Transverse colon (tissue), 4 donors: Measurements from ENCODE around the gene OMP. TPM values are rescaled to one million over a fixed set of nuclear protein-coding genes. Genes with fewer than 3 reads are reported as not detected.
A peak's percentile ranks its signal among the peaks of the same experiment; 100 is the strongest.
"Not testable (repeated sequence)": the region's sequence is repeated elsewhere in the genome, so short reads cannot be mapped to it uniquely, and the experiment has no call there.

Source experiments
- DNase-seq: peaks from one replicate; pipeline ENCODE4 v3.0.0-alpha.2; 2019
- H3K27ac ChIP-seq, 4 donors: fragments of 200-600 bp; sonication (generic); 2 replicates each; pipeline ENCODE4 v1.5.1; 2016 to 2018; ENCODE audit warnings: inconsistent platforms in 4 of 4
- H3K27me3 ChIP-seq: fragments of 200-600 bp; sonication (generic); 2 replicates; pipeline ENCODE4 v1.5.1; 2017; ENCODE audit warnings: inconsistent platforms
- H3K36me3 ChIP-seq, 4 donors: fragments of 200-600 bp; sonication (generic); 2 replicates each; pipeline ENCODE4 v1.5.1; 2017 to 2019; ENCODE audit warnings: inconsistent platforms in 4 of 4
- H3K4me1 ChIP-seq, 4 donors: fragments of 200-600 bp; sonication (generic); 2 replicates each; pipeline ENCODE4 v1.5.1; 2017 to 2020; ENCODE audit warnings: inconsistent platforms in 4 of 4
- H3K4me3 ChIP-seq, 4 donors: fragments of 200-600 bp; sonication (generic); 1 replicate in 1 of 4; 2 replicates in 3 of 4; pipeline versions ENCODE4 v1.5.1 to v1.6.1; 2017 to 2019; ENCODE audit warnings: inconsistent platforms in 4 of 4
- H3K9me3 ChIP-seq, 2 donors: fragments of 200-600 bp; sonication (generic); 2 replicates each; pipeline ENCODE4 v1.5.1; 2017 to 2019; ENCODE audit warnings: inconsistent platforms in 2 of 2
- EP300 ChIP-seq: sonication (generic); formaldehyde crosslinking; IDR thresholded peaks from one replicate; pipeline ENCODE4 v1.6.1; 2017; ENCODE audit warnings: antibody characterized with exemption, low read depth
- POLR2A ChIP-seq: fragments of 450-650 bp; IDR thresholded peaks from one replicate; pipeline ENCODE4 v1.6.1; 2016; ENCODE audit warnings: antibody characterized with exemption, mild to moderate bottlenecking, moderate library complexity
- POLR2AphosphoS5 ChIP-seq, 3 donors: sonication (generic); formaldehyde crosslinking; IDR thresholded peaks; one replicate each; pipeline ENCODE4 v1.6.1; 2016; ENCODE audit warnings: antibody characterized with exemption in 3 of 3
- WGBS, 2 donors: methylation state at CpG; one replicate each; pipeline ENCODE4 v1.1.5; 2018; ENCODE audit warnings: low coverage in 1 of 2; 5-methylcytosine and 5-hydroxymethylcytosine counted together
- in situ Hi-C, 4 donors: fragments of 200-750 bp; cut with MboI; loops; one replicate each; pipeline versions ENCODE4 v1.15.0 to v1.15.1; 2017; ENCODE audit warnings: low sequenced_read_pairs in 3 of 4, low pct_ligation_motif_present in 1 of 4, low pct_unique_long_range_greater_than_20kb in 1 of 4
- intact Hi-C: fragments of 100-400 bp; cut with DNase I; formaldehyde crosslinking; loops from one replicate; pipeline ENCODE4 v1.15.1; 2023; ENCODE audit warnings: low total_unique reads
- total RNA-seq, 4 donors: library from RNA; depleted of rRNA; stranded (reverse); fragments of >200 nt; gene quantifications; one replicate each; pipeline ENCODE4 v1.1.0, GENCODE V29; 2016
- TF ChIP-seq, protein P1 (sequence below), 5 experiments: fragments of 200-600 bp in 3 of 5; fragments of 450-650 bp in 2 of 5; sonication (generic) in 3 of 5; IDR thresholded peaks; 1 replicate in 2 of 5; 2 replicates in 3 of 5; pipeline ENCODE4 v1.5.1; 2016 to 2017; ENCODE audit warnings: antibody characterized with exemption in 5 of 5, inconsistent platforms in 3 of 5, mild to moderate bottlenecking in 2 of 5, moderate library complexity in 1 of 5

OMP gene
- total RNA-seq, 4 donors from 2014 or later: 16.0 to 126 (median 49.4) TPM

DNA sequence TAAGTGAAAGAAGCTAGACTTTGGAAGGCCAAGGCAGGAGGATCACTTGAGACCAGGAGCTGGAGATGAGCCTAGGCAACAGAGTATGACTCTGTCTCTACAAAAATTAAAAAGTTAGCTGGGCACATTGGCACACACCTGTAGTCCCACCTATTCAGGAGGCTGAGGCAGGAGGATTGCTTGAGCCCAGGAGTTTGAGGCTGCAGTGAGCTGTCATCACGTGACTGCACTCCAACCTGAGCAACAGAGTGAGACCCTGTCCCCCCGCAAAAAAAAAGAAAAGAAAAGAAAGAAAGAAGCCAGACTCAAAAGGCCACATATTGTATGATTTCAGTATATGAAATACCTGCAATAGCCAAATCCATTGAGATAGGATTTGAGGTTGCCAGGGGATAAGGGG is 43.7 kb upstream of the OMP start:
- DNase-seq: no peak
- in situ Hi-C loops: no loop called here
- Histone ChIP-seq H3K9me3 (peaks cover 10 to 16% of the 10 kb centered on the region in 2 donors), H3K36me3 (no peaks in the 10 kb centered on the region), H3K4me3 (no peak overlapping the region), H3K4me1 (peaks cover 0 to 30% (median 11%) of the 10 kb centered on the region in 4 donors), H3K27me3 (no peaks in the 10 kb centered on the region), H3K27ac (no peak overlapping the region)
- WGBS, 2 donors: 65 to 86% methylated on average over 2 of the region's 2 CpGs
- intact Hi-C loops: no loop called here
- no peak for TF ChIP-seq POLR2AphosphoS5 (IDR thresholded peaks at IDR 0.05)
- TF ChIP-seq EP300: no peak
- TF ChIP-seq, protein P1, sequence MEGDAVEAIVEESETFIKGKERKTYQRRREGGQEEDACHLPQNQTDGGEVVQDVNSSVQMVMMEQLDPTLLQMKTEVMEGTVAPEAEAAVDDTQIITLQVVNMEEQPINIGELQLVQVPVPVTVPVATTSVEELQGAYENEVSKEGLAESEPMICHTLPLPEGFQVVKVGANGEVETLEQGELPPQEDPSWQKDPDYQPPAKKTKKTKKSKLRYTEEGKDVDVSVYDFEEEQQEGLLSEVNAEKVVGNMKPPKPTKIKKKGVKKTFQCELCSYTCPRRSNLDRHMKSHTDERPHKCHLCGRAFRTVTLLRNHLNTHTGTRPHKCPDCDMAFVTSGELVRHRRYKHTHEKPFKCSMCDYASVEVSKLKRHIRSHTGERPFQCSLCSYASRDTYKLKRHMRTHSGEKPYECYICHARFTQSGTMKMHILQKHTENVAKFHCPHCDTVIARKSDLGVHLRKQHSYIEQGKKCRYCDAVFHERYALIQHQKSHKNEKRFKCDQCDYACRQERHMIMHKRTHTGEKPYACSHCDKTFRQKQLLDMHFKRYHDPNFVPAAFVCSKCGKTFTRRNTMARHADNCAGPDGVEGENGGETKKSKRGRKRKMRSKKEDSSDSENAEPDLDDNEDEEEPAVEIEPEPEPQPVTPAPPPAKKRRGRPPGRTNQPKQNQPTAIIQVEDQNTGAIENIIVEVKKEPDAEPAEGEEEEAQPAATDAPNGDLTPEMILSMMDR (IDR thresholded peaks at IDR 0.05): no peak
- no peak for TF ChIP-seq POLR2A

GRCh38 chr11:77059806-77060205 is 42.8 kb upstream of the OMP start:
- no peaks in the 10 kb centered on the region for H3K36me3 ChIP-seq
- no peak for TF ChIP-seq POLR2AphosphoS5 (IDR thresholded peaks at IDR 0.05)
- no peak for TF ChIP-seq POLR2A
- no peak for TF ChIP-seq EP300
- H3K27me3 ChIP-seq: no peaks in the 10 kb centered on the region
- H3K4me3 ChIP-seq: no peak overlapping the region
- in situ Hi-C loops (no loop called here), intact Hi-C loops (no loop called here)
- no peak overlapping the region for H3K27ac ChIP-seq
- 71 to 88% methylated on average over 3 to 5 of the region's 5 CpGs for WGBS, 2 donors
- DNase-seq: no peak
- peaks cover 10 to 16% of the 10 kb centered on the region in 2 donors for H3K9me3 ChIP-seq
- H3K4me1 ChIP-seq: peaks cover 0 to 34% (median 15%) of the 10 kb centered on the region in 4 donors

- WGBS, 2 donors: 83 to 100% methylated on average over 2 to 4 of the region's 4 CpGs
- Histone ChIP-seq H3K9me3 (peaks cover 10 to 16% of the 10 kb centered on the region in 2 donors), H3K27me3 (no peaks in the 10 kb centered on the region), H3K27ac (peak overlapping the region; percentile 70 to 79 (median 74)), H3K36me3 (no peaks in the 10 kb centered on the region), H3K4me1 (peaks cover 0 to 38% (median 15%) of the 10 kb centered on the region in 4 donors), H3K4me3 (no peak overlapping the region)
- TF ChIP-seq EP300: no peak
- intact Hi-C loops (no loop called here), in situ Hi-C loops (no loop called here)
- DNase-seq: no peak
Observed at GRCh38 chr11:77060234-77060633, 42.4 kb upstream of the OMP start.

- peaks cover 8 to 13% of the 10 kb centered on the region in 2 donors for H3K9me3 ChIP-seq
- peak in 1 of 3 donors; percentile 37 for TF ChIP-seq POLR2AphosphoS5 (IDR thresholded peaks at IDR 0.05)
- H3K36me3 ChIP-seq, in situ Hi-C loops, DNase-seq, H3K4me3 ChIP-seq, intact Hi-C loops, H3K27me3 ChIP-seq: not testable (repeated sequence)
- WGBS, 2 donors: 49 to 64% methylated on average over 4 of the region's 4 CpGs
- peaks cover 0 to 49% (median 25%) of the 10 kb centered on the region in 4 donors for H3K4me1 ChIP-seq
- H3K27ac ChIP-seq: peak overlapping the region; percentile 70 to 79 (median 74)
Observed at GRCh38 chr11:77061258-77061657, 41.4 kb upstream of the OMP start.

DNA sequence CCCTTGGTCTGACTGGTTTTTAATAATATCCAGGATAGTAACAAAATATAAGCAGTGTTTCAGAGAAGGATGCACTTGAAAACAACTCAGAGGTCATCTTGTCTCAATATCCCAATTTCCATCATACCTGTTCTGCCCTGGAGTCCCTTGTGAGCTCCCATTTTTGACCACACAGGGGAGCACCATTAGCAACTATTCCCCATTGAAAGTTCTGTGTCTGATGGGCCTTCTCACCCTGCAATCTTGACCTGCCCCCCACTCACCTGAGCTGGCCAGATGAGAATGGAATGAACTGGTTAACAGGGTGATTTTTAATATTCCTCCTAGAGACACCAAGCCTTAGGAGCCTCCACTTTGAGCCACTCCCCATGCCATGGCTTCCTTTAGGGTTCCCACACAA is 39.7 kb upstream of the OMP start:
- DNase-seq: no peak
- TF ChIP-seq EP300 (no peak), POLR2A (no peak), POLR2AphosphoS5 (IDR thresholded peaks at IDR 0.05) (no peak)
- TF ChIP-seq, protein P1 (IDR thresholded peaks at IDR 0.05): no peak
- in situ Hi-C loops (no loop called here), intact Hi-C loops (no loop called here)
- no peaks in the 10 kb centered on the region for H3K36me3 ChIP-seq
- peak overlapping the region; percentile 56 to 73 (median 66) for H3K27ac ChIP-seq
- no peaks in the 10 kb centered on the region for H3K27me3 ChIP-seq
- peaks cover 0 to 52% (median 30%) of the 10 kb centered on the region in 4 donors for H3K4me1 ChIP-seq
- H3K4me3 ChIP-seq: no peak overlapping the region
- H3K9me3 ChIP-seq: no peaks in the 10 kb centered on the region

DNA sequence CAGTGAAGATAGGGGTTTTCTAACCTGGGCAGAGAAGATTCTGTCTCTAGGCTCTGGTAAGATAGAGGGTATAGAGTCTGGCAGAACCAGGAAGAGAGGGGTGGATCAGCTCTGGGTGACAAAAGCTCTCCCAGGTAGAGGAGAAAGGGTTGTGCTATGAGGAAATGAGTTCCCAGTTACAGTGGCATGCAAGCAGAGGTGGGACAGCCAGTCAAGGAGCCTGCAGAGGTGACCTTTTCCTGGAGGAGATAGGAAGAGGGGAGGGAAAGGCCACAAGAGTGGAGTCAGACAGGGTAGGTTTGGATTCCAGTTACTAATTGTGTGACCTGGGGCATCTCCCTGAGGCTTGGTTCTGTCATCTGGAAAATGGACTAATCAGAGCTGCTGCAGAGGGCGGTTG is 39.2 kb upstream of the OMP start:
- intact Hi-C loops (no loop called here), in situ Hi-C loops (no loop called here)
- Histone ChIP-seq H3K4me1 (peaks cover 0 to 52% (median 32%) of the 10 kb centered on the region in 4 donors), H3K4me3 (no peak overlapping the region), H3K9me3 (no peaks in the 10 kb centered on the region), H3K27me3 (no peaks in the 10 kb centered on the region), H3K27ac (peak overlapping the region; percentile 56 to 73 (median 66)), H3K36me3 (no peaks in the 10 kb centered on the region)
- WGBS, 2 donors: 91% methylated on average over 1 of the region's 1 CpG; no CpG with 5 or more reads in 1 of the 2 donors
- TF ChIP-seq, protein P1 (IDR thresholded peaks at IDR 0.05): no peak
- peak; percentile 47 for TF ChIP-seq POLR2A
- DNase-seq: no peak
